ENCODE data around the gene SPTBN1.

The SPTBN1 gene

DNA sequence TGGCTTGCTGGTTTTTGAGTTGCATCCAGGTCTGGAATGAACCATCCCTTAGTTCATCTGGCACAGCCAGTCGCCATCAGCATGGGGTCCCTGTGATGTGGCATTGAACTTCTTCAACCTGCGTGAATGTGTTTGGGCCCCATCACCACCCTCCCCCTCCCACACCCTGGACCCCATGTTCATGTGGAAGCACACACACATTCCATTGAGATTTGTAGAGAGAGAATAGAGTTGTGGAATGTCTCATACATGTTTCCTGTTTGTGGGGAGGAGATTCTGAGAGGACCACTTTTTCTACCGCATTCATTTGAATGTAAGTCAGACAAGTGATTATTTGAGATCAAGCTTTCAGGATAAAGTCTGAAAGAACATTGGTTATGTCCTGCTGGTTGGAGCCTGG is 149.7 kb downstream of the SPTBN1 start:
- no peak for DNase-seq (ENCODE audit: low spot score)
- H3K4me1 ChIP-seq (ENCODE audit: control insufficient read depth in 2 of 2, insufficient read depth in 1 of 2, low read depth in 1 of 2, low read length in 2 of 2) = peaks cover 8 to 21% of the 10 kb centered on the region in 2 donors
- no CpG with 5 or more reads among the region's 3 CpGs for WGBS, 2 donors (ENCODE audit: extremely low coverage in 2 of 2, insufficient read length in 2 of 2, insufficient replicate concordance in 1 of 2)
- no peak overlapping the region for H2AK5ac ChIP-seq (ENCODE audit: low read depth, low read length)
- H3K9me3 ChIP-seq (replicated peaks in 1 of 2; ENCODE audit: control insufficient read depth in 2 of 2, insufficient read depth in 1 of 2, low read depth in 1 of 2, low read length in 2 of 2) = peaks cover 0 to 9% of the 10 kb centered on the region in 2 donors
- H3K27me3 ChIP-seq (ENCODE audit: control insufficient read depth in 3 of 3, insufficient read depth in 3 of 3, low read depth in 1 of 3, low read length in 3 of 3) = no peaks in the 10 kb centered on the region
- no peak overlapping the region for H2BK12ac ChIP-seq (ENCODE audit: low read length)
- no peak overlapping the region for H3K9ac ChIP-seq (ENCODE audit: low read depth, low read length, poor library complexity)
- H3K14ac ChIP-seq (ENCODE audit: low read length) = no peak overlapping the region
- H4K8ac ChIP-seq (ENCODE audit: low read depth, low read length) = no peak overlapping the region
- H3K4me3 ChIP-seq (ENCODE audit: low read length in 2 of 2) = no peak overlapping the region
- no peak overlapping the region for H2BK15ac ChIP-seq (ENCODE audit: low read length)
- no peak overlapping the region for H3K27ac ChIP-seq (replicated peaks; ENCODE audit: low read length)
- H2BK5ac ChIP-seq (ENCODE audit: low read length) = no peak overlapping the region
- H4K91ac ChIP-seq (ENCODE audit: low read depth, low read length, poor library complexity) = no peak overlapping the region
- H3K36me3 ChIP-seq (replicated peaks in 1 of 2; ENCODE audit: control insufficient read depth in 2 of 2, insufficient read depth in 2 of 2, low read length in 2 of 2) = peaks cover 0 to 10% of the 10 kb centered on the region in 2 donors
- H3K79me1 ChIP-seq (ENCODE audit: low read depth, low read length) = peaks cover 2% of the 10 kb centered on the region
- no peak overlapping the region for H2AFZ ChIP-seq (ENCODE audit: low read length)
- no peak overlapping the region for H3K18ac ChIP-seq (ENCODE audit: low read length)
- no peak overlapping the region for H3K4me2 ChIP-seq (ENCODE audit: insufficient read depth, low read length, poor library complexity, severe bottlenecking)
- H3K23ac ChIP-seq (ENCODE audit: low read depth, low read length, poor library complexity) = no peak overlapping the region
- H2BK120ac ChIP-seq (ENCODE audit: low read depth, low read length) = no peak overlapping the region
- no peak overlapping the region for H3K4ac ChIP-seq (ENCODE audit: low read length)

DNA sequence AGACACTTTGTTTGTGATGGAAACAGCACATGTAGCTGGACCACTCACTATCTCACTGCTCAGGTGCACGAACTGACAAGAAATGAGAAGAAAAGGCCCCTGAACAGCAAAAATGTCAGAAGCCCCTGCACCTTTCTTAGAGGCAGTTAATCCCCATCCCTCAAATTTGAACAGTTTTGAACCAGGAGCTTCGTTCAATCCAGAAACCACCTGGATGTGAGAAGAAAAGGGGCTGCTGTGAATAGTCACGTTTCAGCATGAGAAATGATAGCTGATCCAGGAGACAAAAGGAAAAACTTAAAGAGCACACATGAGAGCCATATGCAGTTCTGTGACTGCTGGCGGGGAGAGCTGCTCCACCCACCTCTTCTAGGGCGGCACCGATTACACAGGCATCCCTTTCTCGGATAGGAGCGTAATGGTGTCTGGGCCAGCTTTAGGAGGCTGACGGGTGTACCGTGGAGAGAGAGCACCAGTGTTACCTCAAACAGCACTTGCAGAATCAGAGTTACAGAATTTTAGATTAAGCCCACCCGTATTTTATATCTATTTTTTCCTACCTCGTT is 150.3 kb downstream of the SPTBN1 start:
- Histone ChIP-seq H2AFZ (ENCODE audit: low read length) (no peak overlapping the region), H3K9me3 (replicated peaks in 1 of 2; ENCODE audit: control insufficient read depth in 2 of 2, insufficient read depth in 1 of 2, low read depth in 1 of 2, low read length in 2 of 2) (peaks cover 0 to 9% of the 10 kb centered on the region in 2 donors), H4K8ac (ENCODE audit: low read depth, low read length) (no peak overlapping the region), H3K4ac (ENCODE audit: low read length) (no peak overlapping the region), H3K27me3 (ENCODE audit: control insufficient read depth in 3 of 3, insufficient read depth in 3 of 3, low read depth in 1 of 3, low read length in 3 of 3) (no peaks in the 10 kb centered on the region), H3K27ac (replicated peaks; ENCODE audit: low read length) (no peak overlapping the region), H2BK15ac (ENCODE audit: low read length) (no peak overlapping the region), H3K4me1 (ENCODE audit: control insufficient read depth in 2 of 2, insufficient read depth in 1 of 2, low read depth in 1 of 2, low read length in 2 of 2) (peaks cover 8 to 21% of the 10 kb centered on the region in 2 donors), H3K14ac (ENCODE audit: low read length) (no peak overlapping the region), H3K18ac (ENCODE audit: low read length) (peak overlapping the region; percentile 64), H3K23ac (ENCODE audit: low read depth, low read length, poor library complexity) (no peak overlapping the region), H3K9ac (ENCODE audit: low read depth, low read length, poor library complexity) (no peak overlapping the region), H2BK12ac (ENCODE audit: low read length) (no peak overlapping the region), H3K4me2 (ENCODE audit: insufficient read depth, low read length, poor library complexity, severe bottlenecking) (no peak overlapping the region), H2BK120ac (ENCODE audit: low read depth, low read length) (no peak overlapping the region), H2BK5ac (ENCODE audit: low read length) (no peak overlapping the region), H4K91ac (ENCODE audit: low read depth, low read length, poor library complexity) (no peak overlapping the region), H3K36me3 (replicated peaks in 1 of 2; ENCODE audit: control insufficient read depth in 2 of 2, insufficient read depth in 2 of 2, low read length in 2 of 2) (peaks cover 0 to 4% of the 10 kb centered on the region in 2 donors), H2AK5ac (ENCODE audit: low read depth, low read length) (no peak overlapping the region), H3K79me1 (ENCODE audit: low read depth, low read length) (peaks cover 2% of the 10 kb centered on the region), H3K4me3 (ENCODE audit: low read length in 2 of 2) (no peak overlapping the region)
- no peak for DNase-seq (ENCODE audit: low spot score)
- WGBS, 2 donors (ENCODE audit: extremely low coverage in 2 of 2, insufficient read length in 2 of 2, insufficient replicate concordance in 1 of 2) = no CpG with 5 or more reads among the region's 12 CpGs

DNA sequence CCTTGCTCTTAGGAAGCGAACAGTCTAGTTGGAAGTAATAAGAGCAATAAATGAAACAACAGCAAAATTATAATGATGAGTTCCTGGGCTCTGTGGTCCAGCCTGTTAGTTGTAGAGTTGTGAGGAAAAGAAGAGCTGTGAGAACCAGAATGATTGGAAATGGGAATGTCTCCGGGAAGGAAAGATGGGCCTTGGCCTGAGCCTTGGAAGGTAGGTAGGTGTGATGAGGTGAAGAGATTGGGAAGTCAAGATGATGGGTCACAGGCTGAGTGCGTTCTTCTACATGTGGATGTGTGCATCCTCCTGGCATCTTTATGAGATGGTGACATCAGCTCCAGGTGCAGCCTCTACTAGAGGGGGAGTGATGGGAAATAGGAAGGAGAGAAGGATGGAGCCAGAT is 152.1 kb downstream of the SPTBN1 start:
- H2BK120ac ChIP-seq (ENCODE audit: low read depth, low read length) = no peak overlapping the region
- H3K4me3 ChIP-seq (ENCODE audit: low read length in 2 of 2) = no peak overlapping the region
- no peak overlapping the region for H3K23ac ChIP-seq (ENCODE audit: low read depth, low read length, poor library complexity)
- H4K8ac ChIP-seq (ENCODE audit: low read depth, low read length) = no peak overlapping the region
- H3K9me3 ChIP-seq (replicated peaks in 1 of 2; ENCODE audit: control insufficient read depth in 2 of 2, insufficient read depth in 1 of 2, low read depth in 1 of 2, low read length in 2 of 2) = peaks cover 0 to 13% of the 10 kb centered on the region in 2 donors
- H3K4me2 ChIP-seq (ENCODE audit: insufficient read depth, low read length, poor library complexity, severe bottlenecking) = no peak overlapping the region
- H3K18ac ChIP-seq (ENCODE audit: low read length) = no peak overlapping the region
- DNase-seq (ENCODE audit: low spot score) = no peak
- no peak overlapping the region for H3K27ac ChIP-seq (replicated peaks; ENCODE audit: low read length)
- no peak overlapping the region for H2AFZ ChIP-seq (ENCODE audit: low read length)
- no peak overlapping the region for H2AK5ac ChIP-seq (ENCODE audit: low read depth, low read length)
- no peaks in the 10 kb centered on the region for H3K27me3 ChIP-seq (ENCODE audit: control insufficient read depth in 3 of 3, insufficient read depth in 3 of 3, low read depth in 1 of 3, low read length in 3 of 3)
- peaks cover 2% of the 10 kb centered on the region for H3K79me1 ChIP-seq (ENCODE audit: low read depth, low read length)
- H3K14ac ChIP-seq (ENCODE audit: low read length) = no peak overlapping the region
- no peak overlapping the region for H3K9ac ChIP-seq (ENCODE audit: low read depth, low read length, poor library complexity)
- no peak overlapping the region for H2BK15ac ChIP-seq (ENCODE audit: low read length)
- no peak overlapping the region for H2BK5ac ChIP-seq (ENCODE audit: low read length)
- no peak overlapping the region for H2BK12ac ChIP-seq (ENCODE audit: low read length)
- H4K91ac ChIP-seq (ENCODE audit: low read depth, low read length, poor library complexity) = no peak overlapping the region
- H3K4ac ChIP-seq (ENCODE audit: low read length) = no peak overlapping the region
- H3K4me1 ChIP-seq (ENCODE audit: control insufficient read depth in 2 of 2, insufficient read depth in 1 of 2, low read depth in 1 of 2, low read length in 2 of 2) = peaks cover 8 to 21% of the 10 kb centered on the region in 2 donors
- peaks cover 6 to 15% of the 10 kb centered on the region in 2 donors for H3K36me3 ChIP-seq (replicated peaks in 1 of 2; ENCODE audit: control insufficient read depth in 2 of 2, insufficient read depth in 2 of 2, low read length in 2 of 2)
- WGBS, 2 donors (ENCODE audit: extremely low coverage in 2 of 2, insufficient read length in 2 of 2, insufficient replicate concordance in 1 of 2) = no CpG with 5 or more reads among the region's 3 CpGs

DNA sequence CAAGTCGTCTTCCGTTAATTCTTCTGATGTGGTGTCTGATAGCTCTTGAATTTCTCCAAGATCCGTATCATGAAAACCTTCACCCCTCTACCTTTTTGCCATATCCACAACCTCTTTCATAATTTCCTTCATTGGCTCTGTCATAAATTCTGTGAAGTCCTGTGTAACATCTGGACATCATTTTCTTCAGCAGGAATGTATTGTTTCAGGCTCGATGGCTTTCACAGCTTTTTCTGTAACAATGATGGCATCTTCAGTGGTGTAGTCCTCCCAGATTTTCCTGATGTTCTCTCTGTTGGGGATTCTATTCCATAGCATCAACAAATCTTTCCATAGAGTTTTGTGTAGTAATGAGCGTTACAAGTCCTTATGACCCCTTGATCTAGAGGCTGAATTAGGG is 153.1 kb downstream of the SPTBN1 start:
- no peak overlapping the region for H2BK120ac ChIP-seq (ENCODE audit: low read depth, low read length)
- no peak overlapping the region for H2BK5ac ChIP-seq (ENCODE audit: low read length)
- H3K79me1 ChIP-seq (ENCODE audit: low read depth, low read length) = peaks cover 2% of the 10 kb centered on the region
- H2AK5ac ChIP-seq (ENCODE audit: low read depth, low read length) = no peak overlapping the region
- WGBS, 2 donors (ENCODE audit: extremely low coverage in 2 of 2, insufficient read length in 2 of 2, insufficient replicate concordance in 1 of 2) = no CpG with 5 or more reads among the region's 5 CpGs
- H3K36me3 ChIP-seq (replicated peaks in 1 of 2; ENCODE audit: control insufficient read depth in 2 of 2, insufficient read depth in 2 of 2, low read length in 2 of 2) = peaks cover 6 to 24% of the 10 kb centered on the region in 2 donors
- no peak overlapping the region for H3K4me2 ChIP-seq (ENCODE audit: insufficient read depth, low read length, poor library complexity, severe bottlenecking)
- no peak overlapping the region for H3K9ac ChIP-seq (ENCODE audit: low read depth, low read length, poor library complexity)
- H4K91ac ChIP-seq (ENCODE audit: low read depth, low read length, poor library complexity) = no peak overlapping the region
- H2AFZ ChIP-seq (ENCODE audit: low read length) = no peak overlapping the region
- DNase-seq (ENCODE audit: low spot score) = no peak
- H3K4me3 ChIP-seq (ENCODE audit: low read length in 2 of 2) = no peak overlapping the region
- no peak overlapping the region for H3K14ac ChIP-seq (ENCODE audit: low read length)
- no peak overlapping the region for H3K27ac ChIP-seq (replicated peaks; ENCODE audit: low read length)
- no peak overlapping the region for H4K8ac ChIP-seq (ENCODE audit: low read depth, low read length)
- no peak overlapping the region for H3K4ac ChIP-seq (ENCODE audit: low read length)
- H2BK15ac ChIP-seq (ENCODE audit: low read length) = no peak overlapping the region
- peaks cover 8 to 25% of the 10 kb centered on the region in 2 donors for H3K4me1 ChIP-seq (ENCODE audit: control insufficient read depth in 2 of 2, insufficient read depth in 1 of 2, low read depth in 1 of 2, low read length in 2 of 2)
- peaks cover 0 to 13% of the 10 kb centered on the region in 2 donors for H3K9me3 ChIP-seq (replicated peaks in 1 of 2; ENCODE audit: control insufficient read depth in 2 of 2, insufficient read depth in 1 of 2, low read depth in 1 of 2, low read length in 2 of 2)
- H3K27me3 ChIP-seq (ENCODE audit: control insufficient read depth in 3 of 3, insufficient read depth in 3 of 3, low read depth in 1 of 3, low read length in 3 of 3) = no peaks in the 10 kb centered on the region
- H3K23ac ChIP-seq (ENCODE audit: low read depth, low read length, poor library complexity) = no peak overlapping the region
- no peak overlapping the region for H3K18ac ChIP-seq (ENCODE audit: low read length)
- no peak overlapping the region for H2BK12ac ChIP-seq (ENCODE audit: low read length)
